HepG2 (cell line): ENCODE results near the gene PPP1CA. TPM values are rescaled to one million over a fixed set of nuclear protein-coding genes. Genes with fewer than 3 reads are reported as not detected.
A peak's percentile ranks its signal among the peaks of the same experiment; 100 is the strongest.

Experiments
- CSRNP2 ChIP-seq: sonication (generic); formaldehyde crosslinking; conservative IDR thresholded peaks from 2 replicates; pipeline ENCODE4 v1.8.0; 2022; ENCODE audit warnings: low read depth, missing genetic modification reagents
- HNF1A ChIP-seq, 2 experiments: sonication (generic) in 1 of 2; formaldehyde crosslinking in 1 of 2; IDR thresholded peaks; 2 replicates each; pipeline versions ENCODE4 v1.4.0 to v1.6.1; 2016 to 2020; ENCODE audit warnings: borderline replicate concordance in 1 of 2, low read depth in 1 of 2, mild to moderate bottlenecking in 1 of 2, missing genetic modification reagents in 1 of 2
- MZF1 ChIP-seq: sonication (generic); formaldehyde crosslinking; IDR thresholded peaks from 2 replicates; pipeline ENCODE4 v1.8.1; 2023; ENCODE audit warnings: mild to moderate bottlenecking, missing genetic modification reagents, borderline replicate concordance
- NFRKB ChIP-seq: fragments of 450-650 bp; IDR thresholded peaks from 2 replicates; pipeline ENCODE4 v1.6.1; 2017
- NR2F1 ChIP-seq, 2 experiments: fragments of 450-650 bp in 1 of 2; formaldehyde crosslinking in 1 of 2; IDR thresholded peaks; 2 replicates each; pipeline versions ENCODE4 v1.5.0 to v1.6.1; 2016 to 2020; ENCODE audit warnings: mild to moderate bottlenecking in 1 of 2, missing compliant biosample characterization in 1 of 2, missing genetic modification reagents in 1 of 2, moderate library complexity in 1 of 2
- REL ChIP-seq: sonication (generic); formaldehyde crosslinking; conservative IDR thresholded peaks from 2 replicates; pipeline ENCODE4 v1.8.0; 2022; ENCODE audit warnings: mild to moderate bottlenecking, missing genetic modification reagents, moderate library complexity
- TARDBP ChIP-seq: sonication (generic); formaldehyde crosslinking; IDR thresholded peaks from 2 replicates; pipeline ENCODE4 v1.8.0; 2022; ENCODE audit warnings: mild to moderate bottlenecking, missing genetic modification reagents
- ZBTB40 ChIP-seq, 2 experiments: fragments of 450-650 bp in 1 of 2; sonication (generic) in 1 of 2; formaldehyde crosslinking in 1 of 2; IDR thresholded peaks; 2 replicates each; pipeline versions ENCODE4 v1.6.1 to v1.8.0; 2016 to 2022; ENCODE audit warnings: antibody characterized with exemption in 1 of 2, mild to moderate bottlenecking in 1 of 2, missing genetic modification reagents in 1 of 2
- ZNF713 ChIP-seq: sonication (generic); formaldehyde crosslinking; IDR thresholded peaks from 2 replicates; pipeline ENCODE4 v1.4.0; 2020; ENCODE audit warnings: mild to moderate bottlenecking, missing genetic modification reagents
- ZNF777 ChIP-seq: sonication (generic); formaldehyde crosslinking; IDR thresholded peaks from 2 replicates; pipeline ENCODE4 v1.4.0; 2020; ENCODE audit warnings: missing genetic modification reagents
- ZSCAN31 ChIP-seq: sonication (generic); formaldehyde crosslinking; IDR thresholded peaks from 2 replicates; pipeline ENCODE4 v1.5.0; 2020; ENCODE audit warnings: low read depth, mild to moderate bottlenecking, missing genetic modification reagents
- polyA plus RNA-seq, 8 experiments: library from polyadenylated mRNA; depleted of rRNA in 3 of 8; stranded (reverse) in 7 of 8; unstranded in 1 of 8; fragments of >200 nt; fragmentation: Illumina TruSeq in 4 of 8; extraction: Trizol in 4 of 8; gene quantifications; 2 replicates each; pipeline versions ENCODE4 v1.2.1 to v1.2.3, GENCODE V29; 2011 to 2016; ENCODE audit warnings: low read depth in 4 of 8, missing spikeins in 1 of 8, mixed read lengths in 1 of 8; ENCODE audit not compliant: insufficient read depth in 1 of 8
- total RNA-seq, 5 experiments: library from RNA; depleted of rRNA; stranded (reverse); fragments of >200 nt; fragmentation: Illumina TruSeq; extraction: Trizol; gene quantifications; 2 replicates each; pipeline ENCODE4 v1.2.3, GENCODE V29; 2016; ENCODE audit warnings: low read depth in 1 of 5

PPP1CA gene
- total and polyA plus RNA-seq, 2 of the 13 experiments (the other 11 are each of a cell fraction or from before 2014, with no cell fraction given), result 149 to 170 TPM

GRCh38 chr11:67400942-67401494 lies 640 bp downstream of the PPP1CA start (continued):
- TF ChIP-seq CSRNP2, result no peak
- no peak for TF ChIP-seq MZF1 (CRISPR knock-in tag)
- TF ChIP-seq ZSCAN31 (CRISPR knock-in tag), result 0 out of 2 replicates have a peak, but pooled peaks have one; percentile 20
- no peak for TF ChIP-seq ZNF713
- no peak for TF ChIP-seq HNF1A (IDR thresholded peaks at IDR 0.05; ENCODE audit: low read depth)
- TF ChIP-seq HNF1A (CRISPR knock-in tag; IDR thresholded peaks at IDR 0.05; ENCODE audit: borderline replicate concordance), result no peak
- 0 out of 2 replicates have a peak, but pooled peaks have one; percentile 39 for TF ChIP-seq TARDBP
- TF ChIP-seq NR2F1 (CRISPR knock-in tag; IDR thresholded peaks at IDR 0.05), result no peak
- no peak for TF ChIP-seq REL (CRISPR knock-in tag)
- no peak for TF ChIP-seq ZBTB40 (IDR thresholded peaks at IDR 0.05)
- TF ChIP-seq ZBTB40 (CRISPR knock-in tag; IDR thresholded peaks at IDR 0.05), result 0 out of 2 replicates have a peak, but pooled peaks have one; percentile 38
- 0 out of 2 replicates have a peak, but pooled peaks have one; percentile 5 for TF ChIP-seq ZNF777
- TF ChIP-seq NFRKB, result no peak
